ENCODE results near the gene ALOX15.

DNA sequence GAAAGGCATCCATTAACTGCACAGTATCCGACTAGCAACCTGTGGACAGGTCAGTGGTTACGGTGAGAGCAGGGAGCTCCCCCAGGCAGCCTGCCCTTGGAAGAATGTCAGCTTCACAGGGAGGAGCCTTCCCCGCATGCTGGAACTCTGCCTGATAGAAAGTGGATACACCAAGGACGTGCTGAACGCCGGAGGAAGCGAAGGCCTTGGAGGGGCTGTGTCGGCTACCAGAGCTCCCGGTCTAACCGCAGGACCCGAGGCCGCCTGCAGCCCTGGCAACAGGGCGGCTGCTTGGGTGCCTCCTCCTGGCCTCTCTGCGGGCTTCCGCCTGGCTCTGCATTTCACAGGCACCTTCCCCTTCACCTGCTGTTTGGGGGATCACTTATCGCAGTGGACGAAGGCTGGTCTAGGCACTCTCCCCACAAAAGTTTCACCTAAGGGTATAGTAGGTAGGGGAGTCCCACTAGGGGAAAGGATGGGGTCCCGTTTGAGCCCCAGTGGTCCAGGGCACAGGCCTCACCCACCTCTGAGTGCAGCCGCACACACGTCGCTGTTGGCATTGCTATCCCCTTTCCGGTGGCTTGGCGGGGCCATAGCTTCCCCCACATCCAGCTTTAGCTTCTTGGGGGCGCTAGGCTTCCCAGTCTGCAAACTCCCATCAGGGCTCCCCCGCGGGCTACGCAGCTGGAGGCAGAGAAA lies 32.7 kb upstream of the ALOX15 start:
- TF ChIP-seq POLR2A (IDR thresholded peaks at IDR 0.05; ENCODE audit: low read length), result no peak
- no peak for TF ChIP-seq GATA1 (IDR thresholded peaks at IDR 0.05; ENCODE audit: low read depth, low read length)

Data from erythroblast (primary cell).